H9 (cell line): ENCODE results near the gene NEURL1. TPM values are rescaled to one million over a fixed set of nuclear protein-coding genes. Genes with fewer than 3 reads are reported as not detected.

Source experiments
- DNase-seq: peaks from one replicate; pipeline ENCODE4 v3.0.0-alpha.2; 2017
- H2AFZ ChIP-seq: one replicate; pipeline ENCODE4 v1.6.1; 2013; ENCODE audit warnings: mild to moderate bottlenecking, low read length, control low read depth, moderate library complexity
- H2AK5ac ChIP-seq: 2 replicates; pipeline ENCODE4 v1.6.1; 2013; ENCODE audit warnings: low read length, control low read depth, mixed read lengths; ENCODE audit not compliant: insufficient read length
- H2BK120ac ChIP-seq: one replicate; pipeline ENCODE4 v1.6.1; 2013; ENCODE audit warnings: low read depth, mild to moderate bottlenecking, low read length, control low read depth, inconsistent platforms; ENCODE audit not compliant: poor library complexity, severe bottlenecking
- H2BK12ac ChIP-seq: 2 replicates; pipeline ENCODE4 v1.6.1; 2013; ENCODE audit warnings: low read length, control low read depth, mixed read lengths, low read depth; ENCODE audit not compliant: insufficient read length
- H2BK15ac ChIP-seq: 2 replicates; pipeline ENCODE4 v1.6.1; 2013; ENCODE audit warnings: low read depth, low read length, control low read depth
- H2BK20ac ChIP-seq: one replicate; pipeline ENCODE4 v1.6.1; 2013; ENCODE audit warnings: low read depth, mild to moderate bottlenecking, low read length, control low read depth, inconsistent platforms; ENCODE audit not compliant: poor library complexity, severe bottlenecking
- H2BK5ac ChIP-seq: 2 replicates; pipeline ENCODE4 v1.6.1; 2013; ENCODE audit warnings: low read length, control low read depth, mixed read lengths; ENCODE audit not compliant: insufficient read length
- H3K14ac ChIP-seq: 2 replicates; pipeline ENCODE4 v1.6.1; 2013; ENCODE audit warnings: low read length, control low read depth; ENCODE audit not compliant: insufficient read depth
- H3K18ac ChIP-seq: 2 replicates; pipeline ENCODE4 v1.6.1; 2013; ENCODE audit warnings: low read depth, mild to moderate bottlenecking, mixed read lengths, low read length, control low read depth; ENCODE audit not compliant: insufficient read length
- H3K23ac ChIP-seq: 2 replicates; pipeline ENCODE4 v1.6.1; 2013; ENCODE audit warnings: low read length, control low read depth, mixed read lengths, low read depth; ENCODE audit not compliant: insufficient read length
- H3K23me2 ChIP-seq: 2 replicates; pipeline ENCODE4 v1.6.1; 2013; ENCODE audit warnings: low read depth, mild to moderate bottlenecking, mixed read lengths, low read length, control low read depth; ENCODE audit not compliant: insufficient read length, poor library complexity, severe bottlenecking
- H3K27ac ChIP-seq: 2 replicates; pipeline ENCODE4 v1.5.1; 2013; ENCODE audit warnings: low read length, control low read depth, mixed read lengths, low read depth; ENCODE audit not compliant: insufficient read length
- H3K27me3 ChIP-seq: 2 replicates; pipeline ENCODE4 v1.6.1; 2013; ENCODE audit warnings: low read length, control low read depth, inconsistent platforms; ENCODE audit not compliant: insufficient read depth
- H3K4ac ChIP-seq: 2 replicates; pipeline ENCODE4 v1.6.1; 2013; ENCODE audit warnings: low read depth, mild to moderate bottlenecking, control low read depth, inconsistent platforms, low read length, moderate library complexity
- H3K4me1 ChIP-seq: 2 replicates; pipeline ENCODE4 v1.6.1; 2013; ENCODE audit warnings: low read length, control low read depth, inconsistent platforms; ENCODE audit not compliant: insufficient read depth
- H3K4me2 ChIP-seq: 2 replicates; pipeline ENCODE4 v1.6.1; 2013; ENCODE audit warnings: low read length, control low read depth, mixed read lengths; ENCODE audit not compliant: insufficient read length, insufficient read depth
- H3K56ac ChIP-seq: 2 replicates; pipeline ENCODE4 v1.6.1; 2013; ENCODE audit warnings: low read depth, mild to moderate bottlenecking, mixed read lengths, low read length, control low read depth; ENCODE audit not compliant: insufficient read length
- H3K79me1 ChIP-seq: 2 replicates; pipeline ENCODE4 v1.6.1; 2013; ENCODE audit warnings: low read depth, mild to moderate bottlenecking, moderate library complexity, low read length, control low read depth, inconsistent platforms; ENCODE audit not compliant: insufficient read depth, poor library complexity, severe bottlenecking
- H3K79me2 ChIP-seq: 2 replicates; pipeline ENCODE4 v1.6.1; 2013; ENCODE audit warnings: low read length, control low read depth, inconsistent platforms; ENCODE audit not compliant: insufficient read depth
- H3K9ac ChIP-seq: 2 replicates; pipeline ENCODE4 v1.6.1; 2013; ENCODE audit warnings: low read length, control low read depth, mixed read lengths; ENCODE audit not compliant: insufficient read length; ENCODE audit errors: extremely low read depth
- H3K9me3 ChIP-seq: one replicate; pipeline ENCODE4 v1.6.1; 2013; ENCODE audit warnings: low read depth, low read length, inconsistent platforms; ENCODE audit not compliant: control insufficient read depth
- H3T11ph ChIP-seq: one replicate; pipeline ENCODE4 v1.6.1; 2013; ENCODE audit warnings: mild to moderate bottlenecking, low read length, control low read depth, inconsistent platforms
- H4K20me1 ChIP-seq: one replicate; pipeline ENCODE4 v1.6.1; 2013; ENCODE audit not compliant: control insufficient read depth, insufficient read length, insufficient read depth
- H4K5ac ChIP-seq: 2 replicates; pipeline ENCODE4 v1.6.1; 2013; ENCODE audit warnings: low read depth, mild to moderate bottlenecking, mixed read lengths, low read length, control low read depth; ENCODE audit not compliant: insufficient read length
- H4K8ac ChIP-seq: replicated peaks from 2 replicates; pipeline ENCODE4 v1.6.1; 2013; ENCODE audit warnings: low read length, control low read depth, mixed read lengths, low read depth; ENCODE audit not compliant: insufficient read length
- H4K91ac ChIP-seq: 2 replicates; pipeline ENCODE4 v1.6.1; 2013; ENCODE audit warnings: low read depth, mild to moderate bottlenecking, moderate library complexity, mixed read lengths, low read length, control low read depth; ENCODE audit not compliant: insufficient read length
- H3K27ac Mint-ChIP-seq, 3 experiments: 2 replicates in 2 of 3; 3 replicates in 1 of 3; pipeline ENCODE4 v1.8.0; 2020 to 2021; ENCODE audit warnings: mixed read lengths in 3 of 3, mild to moderate bottlenecking in 1 of 3, moderate library complexity in 1 of 3
- H3K27me3 Mint-ChIP-seq: 2 replicates; pipeline ENCODE4 v1.8.0; 2021; ENCODE audit warnings: low read depth, mild to moderate bottlenecking, moderate library complexity, mixed read lengths
- H3K36me3 Mint-ChIP-seq, 3 experiments: 2 replicates in 2 of 3; 3 replicates in 1 of 3; pipeline ENCODE4 v1.8.0; 2020 to 2021; ENCODE audit warnings: low read depth in 3 of 3, mixed read lengths in 3 of 3; ENCODE audit not compliant: insufficient read depth in 1 of 3
- H3K4me1 Mint-ChIP-seq, 2 experiments: 2 replicates each; pipeline ENCODE4 v1.8.0; 2020; ENCODE audit warnings: mixed read lengths in 2 of 2
- H3K4me3 Mint-ChIP-seq, 2 experiments: 2 replicates in 1 of 2; 3 replicates in 1 of 2; pipeline ENCODE4 v1.8.0; 2020 to 2021; ENCODE audit warnings: mild to moderate bottlenecking in 2 of 2, mixed read lengths in 2 of 2, moderate library complexity in 1 of 2
- H3K9me3 Mint-ChIP-seq, 2 experiments: 2 replicates in 1 of 2; 3 replicates in 1 of 2; pipeline ENCODE4 v1.8.0; 2020; ENCODE audit warnings: mild to moderate bottlenecking in 2 of 2, mixed read lengths in 2 of 2, moderate library complexity in 1 of 2
- CTCF ChIP-seq: fragments of 200-600 bp; sonication (generic); conservative IDR thresholded peaks from 3 replicates; pipeline ENCODE4 v1.8.0; 2021; ENCODE audit warnings: antibody characterized with exemption, mild to moderate bottlenecking
- WGBS: extraction: QIAGEN DNeasy Blood & Tissue Kit; methylation state at CpG from one replicate; pipeline ENCODE4 v1.1.7; 2013; ENCODE audit warnings: missing lambda C conversion rate, low lambda C conversion rate, mixed read lengths; ENCODE audit not compliant: insufficient read length; ENCODE audit errors: extremely low coverage; 5-methylcytosine and 5-hydroxymethylcytosine counted together
- total RNA-seq: library from RNA; stranded (reverse); gene quantifications from 2 replicates; pipeline ENCODE4 v1.2.1, GENCODE V29; 2021

Gene NEURL1
- total RNA-seq, 1 experiment from 2014 or later: 1.2 TPM

- Histone ChIP-seq H2AFZ (no peak overlapping the region), H2AK5ac (no peak overlapping the region), H3K4me2 (no peak overlapping the region), H4K5ac (no peak overlapping the region), H2BK15ac (no peak overlapping the region), H3K27ac (no peak overlapping the region), H3K9ac (no peak overlapping the region), H3K14ac (no peak overlapping the region), H3T11ph (no peak overlapping the region), H2BK12ac (no peak overlapping the region), H3K9me3 (no peaks in the 10 kb centered on the region), H4K8ac (no peak overlapping the region), H4K20me1 (no peaks in the 10 kb centered on the region), H4K91ac (no peak overlapping the region), H2BK5ac (no peak overlapping the region), H3K4ac (no peak overlapping the region), H3K79me1 (no peaks in the 10 kb centered on the region), H2BK120ac (no peak overlapping the region), H3K23me2 (no peaks in the 10 kb centered on the region), H3K79me2 (no peaks in the 10 kb centered on the region), H3K56ac (no peak overlapping the region), H3K18ac (no peak overlapping the region), H2BK20ac (no peak overlapping the region), H3K23ac (no peak overlapping the region), H3K4me1 (no peaks in the 10 kb centered on the region), H3K27me3 (no peaks in the 10 kb centered on the region)
- TF ChIP-seq CTCF: no peak
- peaks cover 4% of the 10 kb centered on the region for H3K27me3 Mint-ChIP-seq
- no CpG with 5 or more reads among the region's 7 CpGs for WGBS
- H3K4me1 Mint-ChIP-seq: no peaks in the 10 kb centered on the region
- no peak for DNase-seq
- peaks cover 26 to 28% of the 10 kb centered on the region in 2 experiments for H3K9me3 Mint-ChIP-seq
- no peak overlapping the region for H3K27ac Mint-ChIP-seq
- H3K4me3 Mint-ChIP-seq: no peak overlapping the region
- peaks cover 3 to 21% (median 7%) of the 10 kb centered on the region in 3 experiments for H3K36me3 Mint-ChIP-seq
Observed at GRCh38 chr10:103533827-103534226, 40.3 kb downstream of the NEURL1 start.
